ENCODE data around the gene NRF1.

Gene NRF1

DNA sequence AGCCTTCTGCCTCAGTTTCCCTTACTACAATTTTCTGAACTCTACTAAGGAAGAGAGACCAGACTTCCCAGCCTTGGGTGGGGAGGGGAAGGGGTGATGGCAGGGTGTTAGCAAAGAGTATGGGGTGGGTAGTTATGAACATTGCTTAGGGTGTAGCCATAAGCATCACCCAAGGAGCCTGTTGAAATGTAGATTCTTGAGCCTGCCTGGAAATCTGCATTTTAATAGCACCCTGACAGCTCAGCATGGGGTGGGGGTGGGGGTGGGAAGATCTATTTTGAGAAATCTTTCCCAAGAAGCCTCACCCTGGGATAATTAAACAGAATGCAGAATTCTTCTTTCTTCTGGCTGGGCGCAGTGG is 164.8 kb downstream of the NRF1 start:
- DNase-seq (ENCODE audit: insufficient read length, low spot score) (no peak), FAIRE-seq (no peak)
- TF ChIP-seq SPI1 (IDR thresholded peaks at IDR 0.05; ENCODE audit: low read depth, low read length) (no peak), PAX5 (IDR thresholded peaks at IDR 0.05; ENCODE audit: insufficient read depth, low read length, severe bottlenecking) (no peak), POU2F2 (IDR thresholded peaks at IDR 0.05; ENCODE audit: low read depth, low read length) (no peak), TAF1 (IDR thresholded peaks at IDR 0.05; ENCODE audit: low read depth, low read length) (no peak), POLR2AphosphoS5 (IDR thresholded peaks at IDR 0.05; ENCODE audit: low read depth, low read length) (no peak), POLR2A (IDR thresholded peaks at IDR 0.05; ENCODE audit: low read depth, low read length) (no peak)

- FAIRE-seq (no peak), DNase-seq (ENCODE audit: insufficient read length, low spot score) (no peak)
- TF ChIP-seq SPI1 (IDR thresholded peaks at IDR 0.05; ENCODE audit: low read depth, low read length) (no peak), TAF1 (IDR thresholded peaks at IDR 0.05; ENCODE audit: low read depth, low read length) (no peak), POLR2A (IDR thresholded peaks at IDR 0.05; ENCODE audit: low read depth, low read length) (no peak), POU2F2 (IDR thresholded peaks at IDR 0.05; ENCODE audit: low read depth, low read length) (no peak), PAX5 (IDR thresholded peaks at IDR 0.05; ENCODE audit: insufficient read depth, low read length, severe bottlenecking) (no peak), POLR2AphosphoS5 (IDR thresholded peaks at IDR 0.05; ENCODE audit: low read depth, low read length) (no peak)
Observed at GRCh38 chr7:129777195-129777844, 165.8 kb downstream of the NRF1 start.

DNA sequence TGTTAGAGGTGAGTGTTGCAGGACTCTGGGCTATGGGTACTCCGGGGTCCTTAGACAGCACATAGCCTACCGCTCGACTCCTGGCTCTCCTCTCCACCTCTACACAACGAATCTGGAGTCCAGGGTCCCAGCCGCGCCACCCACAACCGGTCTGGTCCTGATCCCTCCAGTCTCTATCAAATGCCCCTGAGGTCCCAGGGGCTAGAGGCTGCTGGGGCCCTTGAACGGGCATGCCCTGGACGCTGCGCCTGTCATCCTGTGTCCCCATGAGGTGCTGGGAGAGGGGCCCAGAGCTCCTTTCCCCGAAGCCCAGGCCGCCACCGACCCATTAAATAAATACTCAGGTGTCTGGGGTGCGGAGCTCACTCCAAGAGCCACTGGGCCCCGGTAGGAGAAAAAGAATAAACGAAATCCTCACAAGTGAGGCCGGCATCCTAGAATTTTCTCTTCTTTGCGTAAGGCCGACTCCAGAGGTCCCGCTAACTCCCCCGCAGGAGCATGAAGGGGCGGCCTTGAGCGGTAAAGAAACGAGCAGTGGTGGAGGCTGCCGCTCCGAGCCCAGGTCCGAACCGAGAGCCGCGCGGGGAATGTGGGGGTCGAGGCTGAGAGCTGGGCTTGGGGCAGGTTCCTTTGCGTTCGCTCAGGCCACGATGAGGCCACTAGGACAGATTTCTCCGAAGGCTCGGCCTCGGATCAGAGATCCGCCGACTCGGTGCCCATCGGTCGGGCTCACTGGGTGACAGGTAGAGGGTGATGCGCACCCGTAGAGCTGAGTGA is 166.7 kb downstream of the NRF1 start:
- TF ChIP-seq POLR2A (IDR thresholded peaks at IDR 0.05; ENCODE audit: low read depth, low read length) (no peak), POU2F2 (IDR thresholded peaks at IDR 0.05; ENCODE audit: low read depth, low read length) (no peak), PAX5 (IDR thresholded peaks at IDR 0.05; ENCODE audit: insufficient read depth, low read length, severe bottlenecking) (no peak), SPI1 (IDR thresholded peaks at IDR 0.05; ENCODE audit: low read depth, low read length) (no peak), TAF1 (IDR thresholded peaks at IDR 0.05; ENCODE audit: low read depth, low read length) (no peak), POLR2AphosphoS5 (IDR thresholded peaks at IDR 0.05; ENCODE audit: low read depth, low read length) (no peak)
- DNase-seq (ENCODE audit: insufficient read length, low spot score): no peak
- FAIRE-seq: no peak

DNA sequence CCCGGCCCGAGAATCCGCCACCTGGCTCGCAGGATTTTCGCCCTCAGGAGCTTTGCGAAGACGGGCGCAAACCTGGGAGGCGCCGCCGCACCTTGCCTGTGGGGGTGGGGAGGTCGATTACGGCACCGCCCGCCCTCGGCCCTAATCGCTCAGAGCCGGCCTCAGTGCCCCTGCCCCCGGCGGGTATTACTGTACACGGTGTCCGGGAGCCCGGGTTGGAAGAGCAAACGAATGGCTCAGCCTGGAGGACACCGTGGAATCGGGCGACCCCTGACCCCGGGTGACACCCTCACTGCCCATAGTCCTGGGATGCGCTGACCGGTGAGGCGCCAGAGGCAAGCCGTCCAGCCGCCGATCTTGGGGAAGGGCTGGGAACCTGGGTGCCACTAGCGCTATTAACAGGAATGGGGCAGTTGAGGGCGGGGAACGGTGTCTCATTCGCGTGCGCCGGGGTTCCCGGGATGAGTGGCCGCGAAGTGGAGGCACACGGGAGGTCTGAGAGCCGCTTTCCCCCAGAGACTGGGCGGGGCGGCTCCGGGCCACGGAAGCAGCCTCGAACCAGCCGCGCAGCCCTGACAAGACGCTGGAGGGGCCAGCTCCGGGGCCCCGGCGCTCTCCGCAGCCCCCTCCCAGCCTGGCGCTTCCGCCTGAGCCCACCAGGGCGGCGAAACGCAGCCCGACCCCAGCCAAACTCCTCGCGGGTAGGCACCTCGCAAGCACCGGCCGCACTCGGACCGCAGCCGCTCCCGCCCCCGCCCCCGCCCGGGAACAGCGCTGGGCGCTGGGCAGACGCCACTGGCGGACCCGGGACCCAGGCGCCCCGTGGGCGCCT is 167.5 kb downstream of the NRF1 start:
- no peak for DNase-seq (ENCODE audit: insufficient read length, low spot score)

DNA sequence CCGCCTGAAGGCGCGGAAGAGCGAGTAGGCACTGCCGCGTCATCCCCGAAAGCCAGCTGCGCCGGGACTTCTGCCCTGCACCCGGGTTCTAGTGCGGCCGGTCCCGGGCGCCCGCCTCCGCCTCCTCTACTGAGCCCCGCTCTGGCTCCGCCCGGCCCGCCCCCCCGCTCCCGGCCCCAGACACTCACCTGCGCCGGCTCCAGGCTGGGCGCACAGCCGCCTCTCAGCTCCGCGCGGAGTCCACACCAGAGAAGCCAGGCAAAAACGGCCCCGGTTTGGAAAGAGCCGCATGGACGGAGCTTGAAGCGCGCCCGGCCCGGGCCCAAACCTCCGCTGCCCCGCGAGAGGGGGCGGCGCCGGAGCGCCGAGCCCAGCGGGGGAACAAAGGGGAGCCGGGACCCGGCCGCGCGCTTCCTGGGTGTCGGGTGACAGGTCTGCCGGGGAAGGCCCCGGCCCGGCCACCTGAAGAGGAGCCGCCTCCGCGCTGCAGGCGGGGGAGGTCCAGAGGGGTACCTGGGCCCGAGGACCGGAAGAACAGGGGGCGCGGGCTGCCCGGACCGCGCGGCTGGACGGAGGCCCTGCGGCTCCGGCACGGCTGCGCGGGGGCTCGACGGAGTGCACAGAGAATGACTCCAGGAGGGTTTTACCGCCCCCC is 168.2 kb downstream of the NRF1 start:
- TF ChIP-seq PAX5 (IDR thresholded peaks at IDR 0.05; ENCODE audit: insufficient read depth, low read length, severe bottlenecking) (no peak), POLR2A (IDR thresholded peaks at IDR 0.05; ENCODE audit: low read depth, low read length) (no peak), POLR2AphosphoS5 (IDR thresholded peaks at IDR 0.05; ENCODE audit: low read depth, low read length) (no peak), TAF1 (IDR thresholded peaks at IDR 0.05; ENCODE audit: low read depth, low read length) (no peak), SPI1 (IDR thresholded peaks at IDR 0.05; ENCODE audit: low read depth, low read length) (no peak)
- peak; percentile 71 for DNase-seq (ENCODE audit: insufficient read length, low spot score)

More for the DNA sequence above, 167.5 kb downstream of the NRF1 start:
- no peak for FAIRE-seq
- TF ChIP-seq SPI1 (IDR thresholded peaks at IDR 0.05; ENCODE audit: low read depth, low read length): no peak
- TF ChIP-seq POLR2A (IDR thresholded peaks at IDR 0.05; ENCODE audit: low read depth, low read length): no peak
- TF ChIP-seq PAX5 (IDR thresholded peaks at IDR 0.05; ENCODE audit: insufficient read depth, low read length, severe bottlenecking): no peak
- no peak for TF ChIP-seq TAF1 (IDR thresholded peaks at IDR 0.05; ENCODE audit: low read depth, low read length)

GRCh38 chr7:129780257-129780973 is 168.9 kb downstream of the NRF1 start:
- no peak for FAIRE-seq
- DNase-seq (ENCODE audit: insufficient read length, low spot score): peak; percentile 76
- no peak for TF ChIP-seq TAF1 (IDR thresholded peaks at IDR 0.05; ENCODE audit: low read depth, low read length)
- TF ChIP-seq SPI1 (IDR thresholded peaks at IDR 0.05; ENCODE audit: low read depth, low read length): no peak
- no peak for TF ChIP-seq POLR2AphosphoS5 (IDR thresholded peaks at IDR 0.05; ENCODE audit: low read depth, low read length)
- no peak for TF ChIP-seq POU2F2 (IDR thresholded peaks at IDR 0.05; ENCODE audit: low read depth, low read length)
- no peak for TF ChIP-seq POLR2A (IDR thresholded peaks at IDR 0.05; ENCODE audit: low read depth, low read length)
- no peak for TF ChIP-seq PAX5 (IDR thresholded peaks at IDR 0.05; ENCODE audit: insufficient read depth, low read length, severe bottlenecking)

More for the DNA sequence above, 168.2 kb downstream of the NRF1 start:
- FAIRE-seq: no peak

DNA sequence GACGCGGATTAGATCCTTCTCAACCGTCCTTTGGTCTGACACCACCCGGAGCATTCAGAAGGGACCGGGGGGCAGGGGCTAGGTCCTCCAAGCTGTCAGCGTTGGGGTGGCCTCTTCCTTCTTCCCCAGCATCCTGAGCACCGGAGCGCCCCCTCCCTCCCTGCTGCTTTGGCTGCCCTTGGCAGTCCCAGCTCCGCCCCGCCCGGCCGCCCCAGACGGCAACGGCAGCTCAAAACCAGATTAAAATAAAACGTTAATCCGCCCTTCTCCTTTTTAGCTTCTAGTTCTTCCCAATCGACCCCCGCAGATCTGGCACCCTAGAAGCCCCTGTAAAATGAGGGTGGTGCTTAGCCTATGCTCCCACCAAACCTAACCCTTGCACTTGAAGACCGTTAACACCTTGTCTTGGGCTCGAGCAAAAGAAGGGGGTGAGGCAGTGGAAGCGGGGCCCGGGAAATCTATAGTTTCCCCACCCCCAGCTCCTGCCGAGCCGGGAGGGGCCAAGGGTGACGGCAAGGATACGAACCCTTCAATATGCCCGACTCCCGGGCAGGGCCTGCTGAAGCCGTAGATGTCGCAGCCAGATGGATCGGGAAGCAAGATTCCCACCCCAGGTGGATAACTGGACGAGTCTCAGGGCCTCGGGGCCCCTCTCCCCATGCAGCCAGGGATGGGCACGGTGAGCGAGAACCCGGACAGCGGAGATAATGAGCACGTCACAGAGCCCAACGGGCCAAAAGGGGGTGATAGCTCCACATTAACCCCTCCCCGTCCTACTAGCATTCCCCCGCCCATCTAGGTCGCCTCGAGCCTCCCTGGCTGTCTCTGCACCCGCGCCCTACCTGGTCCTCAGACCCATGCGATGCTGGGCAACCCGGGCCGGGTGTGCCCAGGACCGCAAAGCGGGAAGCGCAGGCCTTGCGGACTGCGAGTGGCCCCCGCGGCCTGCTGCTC is 169.7 kb downstream of the NRF1 start:
- FAIRE-seq: no peak
- TF ChIP-seq SPI1 (IDR thresholded peaks at IDR 0.05; ENCODE audit: low read depth, low read length) (no peak), PAX5 (IDR thresholded peaks at IDR 0.05; ENCODE audit: insufficient read depth, low read length, severe bottlenecking) (no peak)
- DNase-seq (ENCODE audit: insufficient read length, low spot score): no peak
